SK-N-SH treated with all-trans-retinoic acid at 6 μM for 48 hours (cell line): ENCODE data around the gene RAET1E.
"Not testable (repeated sequence)": the region's sequence is repeated elsewhere in the genome, so short reads cannot be mapped to it uniquely, and the experiment has no call there.

Source experiments
- ATAC-seq: fragments of 200-7000 bp; cut with Tn5 transposase; 3 replicates; pipeline ENCODE4 v1.9.1; 2020; ENCODE audit warnings: mild to moderate bottlenecking, moderate library complexity
- ARNTL ChIP-seq: fragments of 450-650 bp; formaldehyde crosslinking; IDR thresholded peaks from 2 replicates; pipeline ENCODE4 v1.5.0; 2020; ENCODE audit warnings: low read depth, mild to moderate bottlenecking, moderate library complexity, borderline replicate concordance
- BACH2 ChIP-seq: fragments of 250-450 bp; sonication (Bioruptor Pico); IDR thresholded peaks from 2 replicates; pipeline ENCODE4 v1.9.0; 2021; ENCODE audit warnings: mild to moderate bottlenecking, borderline replicate concordance
- ESRRG ChIP-seq: fragments of 250-450 bp; sonication (Bioruptor Pico); IDR thresholded peaks from 2 replicates; pipeline ENCODE4 v1.6.1; 2021; ENCODE audit warnings: mild to moderate bottlenecking
- GLIS3 ChIP-seq: fragments of 250-450 bp; sonication (Bioruptor Pico); IDR thresholded peaks from 2 replicates; pipeline ENCODE4 v1.5.0; 2020; ENCODE audit warnings: mild to moderate bottlenecking, moderate library complexity
- ISL1 ChIP-seq: fragments of 250-450 bp; sonication (Bioruptor Pico); IDR thresholded peaks from 2 replicates; pipeline ENCODE4 v2.1.2; 2022; ENCODE audit warnings: mild to moderate bottlenecking, moderate library complexity
- OSR1 ChIP-seq: fragments of 250-450 bp; sonication (Bioruptor Pico); IDR thresholded peaks from 2 replicates; pipeline ENCODE4 v1.8.0; 2022; ENCODE audit warnings: moderate library complexity, mild to moderate bottlenecking, inconsistent platforms
- PPARA ChIP-seq: fragments of 250-450 bp; sonication (Bioruptor Pico); IDR thresholded peaks from 2 replicates; pipeline ENCODE4 v1.5.0; 2020; ENCODE audit warnings: mild to moderate bottlenecking, borderline replicate concordance
- RARB ChIP-seq: fragments of 250-450 bp; sonication (Bioruptor Pico); IDR thresholded peaks from 2 replicates; pipeline ENCODE4 v1.8.0; 2021; ENCODE audit warnings: mild to moderate bottlenecking, moderate library complexity
- SNAI2 ChIP-seq: fragments of 250-450 bp; sonication (Bioruptor Pico); IDR thresholded peaks from 2 replicates; pipeline ENCODE4 v1.5.0; 2020; ENCODE audit warnings: mild to moderate bottlenecking, moderate library complexity
- TCF4 ChIP-seq: fragments of 250-450 bp; sonication (Bioruptor Pico); IDR thresholded peaks from 2 replicates; pipeline ENCODE4 v1.8.0; 2021; ENCODE audit warnings: mild to moderate bottlenecking, moderate library complexity, borderline replicate concordance
- TOX ChIP-seq: fragments of 250-450 bp; sonication (Bioruptor Pico); IDR thresholded peaks from 2 replicates; pipeline ENCODE4 v1.8.0; 2021; ENCODE audit warnings: mild to moderate bottlenecking, moderate library complexity, borderline replicate concordance
- ZC3H10 ChIP-seq: fragments of 250-450 bp; sonication (Bioruptor Pico); IDR thresholded peaks from 2 replicates; pipeline ENCODE4 v1.5.1; 2021; ENCODE audit warnings: mild to moderate bottlenecking, moderate library complexity
- ZFP3 ChIP-seq: fragments of 250-450 bp; sonication (Bioruptor Pico); IDR thresholded peaks from 2 replicates; pipeline ENCODE4 v1.5.0; 2020; ENCODE audit warnings: mild to moderate bottlenecking, moderate library complexity
- ZFP30 ChIP-seq: fragments of 450-650 bp; formaldehyde crosslinking; IDR thresholded peaks from 2 replicates; pipeline ENCODE4 v1.5.0; 2022; ENCODE audit warnings: mild to moderate bottlenecking, moderate library complexity
- ZNF565 ChIP-seq: fragments of 450-650 bp; formaldehyde crosslinking; conservative IDR thresholded peaks from 2 replicates; pipeline ENCODE4 v1.5.0; 2020; ENCODE audit warnings: low read depth, mild to moderate bottlenecking, moderate library complexity
- ZNF70 ChIP-seq: fragments of 450-650 bp; formaldehyde crosslinking; IDR thresholded peaks from 2 replicates; pipeline ENCODE4 v1.5.0; 2020; ENCODE audit warnings: mild to moderate bottlenecking, moderate library complexity
- TF ChIP-seq, protein P1 (sequence below): fragments of 250-450 bp; sonication (Bioruptor Pico); IDR thresholded peaks from 2 replicates; pipeline ENCODE4 v1.8.0; 2020; ENCODE audit warnings: mild to moderate bottlenecking, moderate library complexity, borderline replicate concordance
- TF ChIP-seq, protein P2 (sequence below): fragments of 250-450 bp; sonication (Bioruptor Pico); IDR thresholded peaks from 2 replicates; pipeline ENCODE4 v1.5.1; 2021; ENCODE audit warnings: mild to moderate bottlenecking, moderate library complexity
- TF ChIP-seq, protein P3 (sequence below): fragments of 250-450 bp; sonication (Bioruptor Pico); IDR thresholded peaks from 2 replicates; pipeline ENCODE4 v1.5.0; 2020; ENCODE audit warnings: mild to moderate bottlenecking, moderate library complexity

The RAET1E gene

DNA sequence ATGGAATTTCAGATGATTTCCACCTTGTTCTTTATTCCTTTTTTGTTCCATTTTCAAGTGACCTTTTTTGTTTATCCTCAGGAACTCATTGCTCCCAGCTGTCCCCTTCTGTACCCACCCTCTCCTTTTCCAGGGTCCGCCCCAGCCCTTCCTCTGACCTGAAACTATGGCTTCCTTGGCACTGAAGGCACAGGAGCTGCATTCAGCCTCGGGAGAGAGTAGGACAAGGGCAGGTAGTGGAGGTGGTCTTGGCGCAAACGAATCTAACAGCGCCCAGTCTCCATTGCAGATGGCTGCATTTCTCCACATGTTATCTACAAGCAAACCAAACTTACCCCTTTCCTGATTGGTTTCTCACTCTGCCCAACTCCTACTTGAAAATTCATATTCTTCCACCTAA lies 35.1 kb upstream of the RAET1E start:
- ATAC-seq: no peak
- TF ChIP-seq TOX (CRISPR knock-in tag) (no peak), ISL1 (CRISPR knock-in tag) (no peak), SNAI2 (no peak), ZNF70 (CRISPR knock-in tag) (no peak), ZFP30 (CRISPR knock-in tag) (no peak)
- TF ChIP-seq, protein P1, sequence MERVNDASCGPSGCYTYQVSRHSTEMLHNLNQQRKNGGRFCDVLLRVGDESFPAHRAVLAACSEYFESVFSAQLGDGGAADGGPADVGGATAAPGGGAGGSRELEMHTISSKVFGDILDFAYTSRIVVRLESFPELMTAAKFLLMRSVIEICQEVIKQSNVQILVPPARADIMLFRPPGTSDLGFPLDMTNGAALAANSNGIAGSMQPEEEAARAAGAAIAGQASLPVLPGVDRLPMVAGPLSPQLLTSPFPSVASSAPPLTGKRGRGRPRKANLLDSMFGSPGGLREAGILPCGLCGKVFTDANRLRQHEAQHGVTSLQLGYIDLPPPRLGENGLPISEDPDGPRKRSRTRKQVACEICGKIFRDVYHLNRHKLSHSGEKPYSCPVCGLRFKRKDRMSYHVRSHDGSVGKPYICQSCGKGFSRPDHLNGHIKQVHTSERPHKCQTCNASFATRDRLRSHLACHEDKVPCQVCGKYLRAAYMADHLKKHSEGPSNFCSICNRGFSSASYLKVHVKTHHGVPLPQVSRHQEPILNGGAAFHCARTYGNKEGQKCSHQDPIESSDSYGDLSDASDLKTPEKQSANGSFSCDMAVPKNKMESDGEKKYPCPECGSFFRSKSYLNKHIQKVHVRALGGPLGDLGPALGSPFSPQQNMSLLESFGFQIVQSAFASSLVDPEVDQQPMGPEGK (CRISPR knock-in tag): no peak
- TF ChIP-seq, protein P2, sequence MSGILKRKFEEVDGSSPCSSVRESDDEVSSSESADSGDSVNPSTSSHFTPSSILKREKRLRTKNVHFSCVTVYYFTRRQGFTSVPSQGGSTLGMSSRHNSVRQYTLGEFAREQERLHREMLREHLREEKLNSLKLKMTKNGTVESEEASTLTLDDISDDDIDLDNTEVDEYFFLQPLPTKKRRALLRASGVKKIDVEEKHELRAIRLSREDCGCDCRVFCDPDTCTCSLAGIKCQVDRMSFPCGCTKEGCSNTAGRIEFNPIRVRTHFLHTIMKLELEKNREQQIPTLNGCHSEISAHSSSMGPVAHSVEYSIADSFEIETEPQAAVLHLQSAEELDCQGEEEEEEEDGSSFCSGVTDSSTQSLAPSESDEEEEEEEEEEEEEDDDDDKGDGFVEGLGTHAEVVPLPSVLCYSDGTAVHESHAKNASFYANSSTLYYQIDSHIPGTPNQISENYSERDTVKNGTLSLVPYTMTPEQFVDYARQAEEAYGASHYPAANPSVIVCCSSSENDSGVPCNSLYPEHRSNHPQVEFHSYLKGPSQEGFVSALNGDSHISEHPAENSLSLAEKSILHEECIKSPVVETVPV: no peak

DNA sequence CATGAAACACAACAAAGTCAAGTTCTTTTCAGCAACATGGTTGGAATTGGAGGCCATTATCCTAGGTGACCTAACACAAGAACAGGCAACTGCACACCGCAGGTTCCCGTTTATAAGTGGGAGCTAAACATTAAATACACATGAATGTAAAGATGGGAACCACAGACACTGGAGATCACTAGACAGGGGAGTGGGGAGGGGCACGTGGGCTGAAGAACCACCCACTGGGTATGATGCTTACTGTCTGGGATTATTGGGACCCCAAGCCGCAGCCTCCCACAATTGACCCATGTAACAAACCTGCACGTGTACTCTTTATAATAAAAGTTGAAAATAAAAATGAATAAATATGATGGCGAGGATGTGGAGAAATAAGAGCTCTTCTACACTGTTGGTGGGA lies 33.6 kb upstream of the RAET1E start:
- TF ChIP-seq RARB (no peak), TCF4 (CRISPR knock-in tag) (no peak), OSR1 (CRISPR knock-in tag) (no peak), GLIS3 (CRISPR knock-in tag) (no peak), PPARA (no peak), ISL1 (CRISPR knock-in tag) (no peak), ZFP30 (CRISPR knock-in tag) (no peak), ZC3H10 (CRISPR knock-in tag) (no peak), ARNTL (CRISPR knock-in tag) (no peak), ESRRG (CRISPR knock-in tag) (no peak), ZFP3 (CRISPR knock-in tag) (no peak), BACH2 (CRISPR knock-in tag) (no peak), ZNF565 (CRISPR knock-in tag) (no peak), SNAI2 (no peak)
- TF ChIP-seq, protein P2: no peak
- ATAC-seq: no peak

DNA sequence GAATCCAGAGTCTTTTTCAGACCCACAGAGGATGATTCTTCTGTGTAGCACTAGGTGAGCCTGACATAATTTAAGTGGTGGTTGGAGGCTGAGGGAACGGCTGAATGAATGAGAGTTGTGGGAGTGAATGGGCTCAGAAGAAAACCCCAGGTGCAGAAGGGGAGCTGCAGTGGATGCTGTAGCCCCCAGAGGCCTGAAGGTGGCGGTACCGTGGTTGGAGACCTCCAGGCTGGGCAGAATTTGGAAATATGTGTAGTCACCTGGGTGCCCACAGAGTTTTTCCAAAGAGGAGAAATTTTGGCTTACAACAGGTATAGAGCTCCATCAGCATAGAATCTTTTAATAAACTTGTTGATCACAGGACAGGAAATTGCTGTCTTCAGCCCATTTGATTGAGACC lies 31.5 kb upstream of the RAET1E start:
- TF ChIP-seq, protein P3, sequence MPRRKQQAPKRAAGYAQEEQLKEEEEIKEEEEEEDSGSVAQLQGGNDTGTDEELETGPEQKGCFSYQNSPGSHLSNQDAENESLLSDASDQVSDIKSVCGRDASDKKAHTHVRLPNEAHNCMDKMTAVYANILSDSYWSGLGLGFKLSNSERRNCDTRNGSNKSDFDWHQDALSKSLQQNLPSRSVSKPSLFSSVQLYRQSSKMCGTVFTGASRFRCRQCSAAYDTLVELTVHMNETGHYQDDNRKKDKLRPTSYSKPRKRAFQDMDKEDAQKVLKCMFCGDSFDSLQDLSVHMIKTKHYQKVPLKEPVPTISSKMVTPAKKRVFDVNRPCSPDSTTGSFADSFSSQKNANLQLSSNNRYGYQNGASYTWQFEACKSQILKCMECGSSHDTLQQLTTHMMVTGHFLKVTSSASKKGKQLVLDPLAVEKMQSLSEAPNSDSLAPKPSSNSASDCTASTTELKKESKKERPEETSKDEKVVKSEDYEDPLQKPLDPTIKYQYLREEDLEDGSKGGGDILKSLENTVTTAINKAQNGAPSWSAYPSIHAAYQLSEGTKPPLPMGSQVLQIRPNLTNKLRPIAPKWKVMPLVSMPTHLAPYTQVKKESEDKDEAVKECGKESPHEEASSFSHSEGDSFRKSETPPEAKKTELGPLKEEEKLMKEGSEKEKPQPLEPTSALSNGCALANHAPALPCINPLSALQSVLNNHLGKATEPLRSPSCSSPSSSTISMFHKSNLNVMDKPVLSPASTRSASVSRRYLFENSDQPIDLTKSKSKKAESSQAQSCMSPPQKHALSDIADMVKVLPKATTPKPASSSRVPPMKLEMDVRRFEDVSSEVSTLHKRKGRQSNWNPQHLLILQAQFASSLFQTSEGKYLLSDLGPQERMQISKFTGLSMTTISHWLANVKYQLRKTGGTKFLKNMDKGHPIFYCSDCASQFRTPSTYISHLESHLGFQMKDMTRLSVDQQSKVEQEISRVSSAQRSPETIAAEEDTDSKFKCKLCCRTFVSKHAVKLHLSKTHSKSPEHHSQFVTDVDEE: no peak
- TF ChIP-seq, protein P2: no peak
- TF ChIP-seq GLIS3 (CRISPR knock-in tag) (no peak), ESRRG (CRISPR knock-in tag) (no peak), RARB (no peak), OSR1 (CRISPR knock-in tag) (no peak)
- ATAC-seq: no peak

DNA sequence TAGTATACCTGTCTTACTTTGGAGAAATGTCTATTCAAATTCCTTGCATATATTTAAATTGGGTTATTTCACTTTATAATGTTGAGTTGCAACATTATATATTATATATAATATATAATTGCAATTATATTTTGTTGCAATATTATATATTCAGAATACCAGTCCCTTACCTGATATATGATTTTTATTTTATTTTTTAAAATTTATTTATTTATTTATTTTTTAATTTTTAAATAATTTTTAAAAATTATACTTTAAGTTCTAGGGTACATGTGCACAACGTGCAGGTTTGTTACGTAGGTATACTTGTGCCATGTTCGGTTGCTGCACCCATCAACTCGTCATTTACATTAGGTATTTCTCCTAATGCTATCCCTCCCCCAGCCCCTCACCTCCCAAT lies 29.1 kb upstream of the RAET1E start:
- ATAC-seq: not testable (repeated sequence)
